Loucy (cell line): ENCODE data around the gene TJP3.
"Not testable (repeated sequence)": the region's sequence is repeated elsewhere in the genome, so short reads cannot be mapped to it uniquely, and the experiment has no call there.

Source experiments
- H2AFZ ChIP-seq: fragments of 200-600 bp; sonication (generic); 2 replicates; pipeline ENCODE4 v1.6.0; 2016; ENCODE audit warnings: antibody characterized with exemption, mild to moderate bottlenecking, low read length, moderate library complexity
- H3F3A ChIP-seq: fragments of 200-600 bp; 2 replicates; pipeline ENCODE4 v1.6.0; 2016; ENCODE audit warnings: antibody characterized with exemption, low read depth, mild to moderate bottlenecking
- H3K27me3 ChIP-seq: fragments of 200-600 bp; sonication (generic); 2 replicates; pipeline ENCODE4 v1.6.1; 2014; ENCODE audit warnings: low read length, mild to moderate bottlenecking; ENCODE audit not compliant: insufficient read depth, poor library complexity, severe bottlenecking
- H3K36me3 ChIP-seq: fragments of 200-600 bp; sonication (generic); 2 replicates; pipeline ENCODE4 v1.6.1; 2016; ENCODE audit warnings: low read length; ENCODE audit not compliant: insufficient read depth
- H3K4me1 ChIP-seq: fragments of 200-600 bp; sonication (generic); 2 replicates; pipeline ENCODE4 v1.5.1; 2014; ENCODE audit warnings: low read length, mild to moderate bottlenecking; ENCODE audit not compliant: insufficient read depth, poor library complexity, severe bottlenecking
- H3K4me2 ChIP-seq: fragments of 200-600 bp; sonication (generic); 2 replicates; pipeline ENCODE4 v1.6.0; 2014; ENCODE audit warnings: antibody characterized with exemption, low read length, low read depth, mild to moderate bottlenecking; ENCODE audit not compliant: poor library complexity, severe bottlenecking
- H3K4me3 ChIP-seq: fragments of 200-600 bp; sonication (generic); 2 replicates; pipeline ENCODE4 v1.5.1; 2014; ENCODE audit warnings: low read length, mild to moderate bottlenecking, mixed read lengths; ENCODE audit not compliant: poor library complexity, severe bottlenecking
- H3K79me2 ChIP-seq: fragments of 200-600 bp; sonication (generic); 2 replicates; pipeline ENCODE4 v1.6.1; 2014; ENCODE audit warnings: low read length; ENCODE audit not compliant: insufficient read depth
- H3K9ac ChIP-seq: fragments of 200-600 bp; sonication (generic); 2 replicates; pipeline ENCODE4 v1.6.0; 2014; ENCODE audit warnings: mild to moderate bottlenecking, low read depth, low read length, moderate library complexity; ENCODE audit not compliant: poor library complexity, severe bottlenecking
- H3K9me2 ChIP-seq: fragments of 200-600 bp; sonication (generic); replicated peaks from 2 replicates; pipeline ENCODE4 v1.6.1; 2016; ENCODE audit warnings: low read depth, low read length, mixed read lengths
- H3K9me3 ChIP-seq: fragments of 200-600 bp; sonication (generic); 2 replicates; pipeline ENCODE4 v1.6.1; 2014; ENCODE audit warnings: mild to moderate bottlenecking, antibody characterized with exemption, low read length, low read depth; ENCODE audit not compliant: insufficient read depth
- H4K20me1 ChIP-seq: fragments of 200-600 bp; sonication (generic); 2 replicates; pipeline ENCODE4 v1.6.0; 2014; ENCODE audit warnings: antibody characterized with exemption, low read length, mild to moderate bottlenecking; ENCODE audit not compliant: insufficient read depth, poor library complexity, severe bottlenecking
- CTCF ChIP-seq: fragments of 200-600 bp; sonication (generic); conservative IDR thresholded peaks from 2 replicates; pipeline ENCODE4 v1.5.1; 2014; ENCODE audit warnings: mild to moderate bottlenecking, antibody characterized with exemption, low read length
- EZH2phosphoT487 ChIP-seq: fragments of 200-600 bp; IDR thresholded peaks from 2 replicates; pipeline ENCODE4 v1.6.1; 2018; ENCODE audit warnings: antibody characterized with exemption, mild to moderate bottlenecking, moderate library complexity, borderline replicate concordance

TJP3 gene

GRCh38 chr19:3753631-3754410, 45.6 kb downstream of the TJP3 start:
- no peaks in the 10 kb centered on the region for H3K36me3 ChIP-seq
- no peaks in the 10 kb centered on the region for H3K27me3 ChIP-seq
- H3K4me3 ChIP-seq: no peak overlapping the region
- 0 out of 2 replicates have a peak, but pooled peaks cover 6% of the 10 kb centered on the region for H3K79me2 ChIP-seq
- H3F3A ChIP-seq: no peaks in the 10 kb centered on the region
- H3K4me1 ChIP-seq: no peaks in the 10 kb centered on the region
- H2AFZ ChIP-seq: no peak overlapping the region
- H3K9me2 ChIP-seq: no peaks in the 10 kb centered on the region
- TF ChIP-seq CTCF (no peak), EZH2phosphoT487 (no peak)
- H3K9me3 ChIP-seq: no peaks in the 10 kb centered on the region
- H3K9ac ChIP-seq: no peak overlapping the region
- H4K20me1 ChIP-seq: no peaks in the 10 kb centered on the region
- no peak overlapping the region for H3K4me2 ChIP-seq

GRCh38 chr19:3757705-3758104, 49.5 kb downstream of the TJP3 start:
- not testable (repeated sequence) for H3K36me3 ChIP-seq, H4K20me1 ChIP-seq, H3F3A ChIP-seq, H3K27me3 ChIP-seq, H3K4me3 ChIP-seq, H3K9me2 ChIP-seq, H3K4me2 ChIP-seq, H3K9ac ChIP-seq, H2AFZ ChIP-seq, H3K9me3 ChIP-seq
- peaks cover 19% of the 10 kb centered on the region for H3K4me1 ChIP-seq
- peaks cover 31% of the 10 kb centered on the region for H3K79me2 ChIP-seq

GRCh38 chr19:3758297-3758696, 50.1 kb downstream of the TJP3 start:
- Histone ChIP-seq H3K79me2 (peaks cover 33% of the 10 kb centered on the region), H3K4me1 (peaks cover 22% of the 10 kb centered on the region)
- H3F3A ChIP-seq, H3K4me3 ChIP-seq, H3K9ac ChIP-seq, H3K27me3 ChIP-seq, H3K4me2 ChIP-seq, H3K9me3 ChIP-seq, H3K9me2 ChIP-seq, H3K36me3 ChIP-seq, H4K20me1 ChIP-seq, H2AFZ ChIP-seq: not testable (repeated sequence)

- H3K9me3 ChIP-seq: no peaks in the 10 kb centered on the region
- TF ChIP-seq EZH2phosphoT487 (no peak), CTCF (no peak)
- peaks cover 36% of the 10 kb centered on the region for H3K79me2 ChIP-seq
- 0 out of 2 replicates have a peak, but pooled peaks cover 2% of the 10 kb centered on the region for H3F3A ChIP-seq
- H3K4me1 ChIP-seq: peaks cover 23% of the 10 kb centered on the region
- H3K9me2 ChIP-seq: no peaks in the 10 kb centered on the region
- H3K27me3 ChIP-seq: no peaks in the 10 kb centered on the region
- H3K4me2 ChIP-seq: peak overlapping the region; percentile 96
- peak overlapping the region; percentile 98 for H3K4me3 ChIP-seq
- no peaks in the 10 kb centered on the region for H4K20me1 ChIP-seq
- H3K9ac ChIP-seq: peak overlapping the region; percentile 96
- H2AFZ ChIP-seq: no peak overlapping the region
- no peaks in the 10 kb centered on the region for H3K36me3 ChIP-seq
These were observed 51.5 kb downstream of the TJP3 start for GRCh38 chr19:3759482-3760254.
